ENCODE results near the gene MYO3B.
A peak's percentile ranks its signal among the peaks of the same experiment; 100 is the strongest.

MYO3B gene

GRCh38 chr2:170394641-170395387, 216.9 kb downstream of the MYO3B start:
- H3K36me3 ChIP-seq (replicated peaks; ENCODE audit: insufficient read depth, low read length) = no peaks in the 10 kb centered on the region
- H3K27ac ChIP-seq (ENCODE audit: low read length) = no peak overlapping the region
- H4K20me1 ChIP-seq (ENCODE audit: insufficient read depth, low read length) = no peaks in the 10 kb centered on the region
- no peaks in the 10 kb centered on the region for H3K9me3 ChIP-seq (replicated peaks; ENCODE audit: insufficient read depth, low read length)
- H3K27me3 ChIP-seq (replicated peaks; ENCODE audit: insufficient read depth, low read length) = no peaks in the 10 kb centered on the region
- no peak for DNase-seq
- no peak overlapping the region for H3K4me3 ChIP-seq (ENCODE audit: low read length)
- no peaks in the 10 kb centered on the region for H3F3A ChIP-seq (ENCODE audit: insufficient read depth, low read length)
- no peak overlapping the region for H2AFZ ChIP-seq (ENCODE audit: low read length)
- peaks cover 13% of the 10 kb centered on the region for H3K4me1 ChIP-seq (ENCODE audit: low read length)
- H3K79me2 ChIP-seq (ENCODE audit: low read length) = no peaks in the 10 kb centered on the region
- no peak for TF ChIP-seq EZH2phosphoT487 (IDR thresholded peaks at IDR 0.05; ENCODE audit: low read length)
- no peak for TF ChIP-seq CTCF (IDR thresholded peaks at IDR 0.05; ENCODE audit: low read length)
- TF ChIP-seq EZH2 (optimal IDR thresholded peaks at IDR 0.05; ENCODE audit: low read depth, low read length) = no peak
- H3K9ac ChIP-seq (ENCODE audit: low read length) = no peak overlapping the region
- H3K9me2 ChIP-seq (replicated peaks; ENCODE audit: insufficient read depth, low read length) = no peaks in the 10 kb centered on the region
- no peak overlapping the region for H3K4me2 ChIP-seq (ENCODE audit: low read depth, low read length)

- Histone ChIP-seq H3K9ac (ENCODE audit: low read length) (no peak overlapping the region), H3K4me3 (ENCODE audit: low read length) (no peak overlapping the region), H3K4me1 (ENCODE audit: low read length) (peaks cover 13% of the 10 kb centered on the region), H3K9me2 (replicated peaks; ENCODE audit: insufficient read depth, low read length) (no peaks in the 10 kb centered on the region), H3K79me2 (ENCODE audit: low read length) (no peaks in the 10 kb centered on the region), H3K4me2 (ENCODE audit: low read depth, low read length) (peak overlapping the region; percentile 32; the same call in 1 of the 2 replicates), H3F3A (ENCODE audit: insufficient read depth, low read length) (no peaks in the 10 kb centered on the region), H3K9me3 (replicated peaks; ENCODE audit: insufficient read depth, low read length) (no peaks in the 10 kb centered on the region), H3K36me3 (replicated peaks; ENCODE audit: insufficient read depth, low read length) (no peaks in the 10 kb centered on the region), H3K27me3 (replicated peaks; ENCODE audit: insufficient read depth, low read length) (no peaks in the 10 kb centered on the region), H2AFZ (ENCODE audit: low read length) (no peak overlapping the region), H4K20me1 (ENCODE audit: insufficient read depth, low read length) (no peaks in the 10 kb centered on the region), H3K27ac (ENCODE audit: low read length) (no peak overlapping the region)
- TF ChIP-seq CTCF (IDR thresholded peaks at IDR 0.05; ENCODE audit: low read length) (peak; percentile 48), EZH2phosphoT487 (IDR thresholded peaks at IDR 0.05; ENCODE audit: low read length) (no peak)
- DNase-seq = peak; percentile 28
These were observed 219.0 kb downstream of the MYO3B start for GRCh38 chr2:170396799-170397459.

- TF ChIP-seq EZH2phosphoT487 (IDR thresholded peaks at IDR 0.05; ENCODE audit: low read length) = no peak
- TF ChIP-seq EZH2 (optimal IDR thresholded peaks at IDR 0.05; ENCODE audit: low read depth, low read length) = no peak
- no peak for TF ChIP-seq CTCF (IDR thresholded peaks at IDR 0.05; ENCODE audit: low read length)
- Histone ChIP-seq H3K4me1 (ENCODE audit: low read length) (peaks cover 12% of the 10 kb centered on the region), H4K20me1 (ENCODE audit: insufficient read depth, low read length) (no peaks in the 10 kb centered on the region), H3K27me3 (replicated peaks; ENCODE audit: insufficient read depth, low read length) (no peaks in the 10 kb centered on the region), H3K4me3 (ENCODE audit: low read length) (no peak overlapping the region), H3K36me3 (replicated peaks; ENCODE audit: insufficient read depth, low read length) (no peaks in the 10 kb centered on the region), H2AFZ (ENCODE audit: low read length) (no peak overlapping the region), H3K4me2 (ENCODE audit: low read depth, low read length) (no peak overlapping the region), H3F3A (ENCODE audit: insufficient read depth, low read length) (no peaks in the 10 kb centered on the region), H3K9ac (ENCODE audit: low read length) (no peak overlapping the region), H3K79me2 (ENCODE audit: low read length) (no peaks in the 10 kb centered on the region), H3K9me2 (replicated peaks; ENCODE audit: insufficient read depth, low read length) (no peaks in the 10 kb centered on the region), H3K9me3 (replicated peaks; ENCODE audit: insufficient read depth, low read length) (no peaks in the 10 kb centered on the region), H3K27ac (ENCODE audit: low read length) (no peak overlapping the region)
- no peak for DNase-seq
These were observed 223.2 kb downstream of the MYO3B start for GRCh38 chr2:170401187-170401586.
